Measurements from ENCODE around the gene GOLGA6L10.
"Not testable (repeated sequence)": the region's sequence is repeated elsewhere in the genome, so short reads cannot be mapped to it uniquely, and the experiment has no call there.

Gene GOLGA6L10

DNA sequence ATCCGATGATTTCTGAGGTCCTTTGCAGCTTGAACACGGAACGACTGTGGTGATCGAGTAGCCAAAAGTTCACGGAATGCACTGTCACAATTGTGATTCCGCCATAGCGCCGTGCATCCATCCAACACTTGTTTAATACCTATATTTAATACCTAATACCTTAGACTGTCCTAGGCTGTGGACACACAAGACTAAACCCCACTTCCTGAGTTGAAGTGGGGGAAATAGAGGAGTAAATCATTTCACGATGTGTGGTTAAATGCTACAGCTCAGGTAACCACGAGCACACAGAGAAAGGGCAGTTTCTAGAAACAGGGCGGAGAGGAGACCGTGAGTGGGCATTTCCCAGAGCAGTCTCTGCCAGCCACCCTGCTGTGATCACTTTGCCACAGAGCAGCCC is 5.3 kb upstream of the GOLGA6L10 start:
- H3K9me2 ChIP-seq (replicated peaks; ENCODE audit: insufficient read depth, low read length); H3K79me2 ChIP-seq (ENCODE audit: insufficient read depth, low read length); H3K36me3 ChIP-seq (ENCODE audit: low read length); H4K20me1 ChIP-seq (ENCODE audit: low read depth, low read length); H3K9me3 ChIP-seq (ENCODE audit: insufficient read depth, low read length); H3K27me3 ChIP-seq (ENCODE audit: low read length); H3K4me3 ChIP-seq (ENCODE audit: insufficient read depth, low read length, poor library complexity, severe bottlenecking); H3K27ac ChIP-seq (ENCODE audit: low read depth, low read length); H2AFZ ChIP-seq (ENCODE audit: low read depth, low read length, severe bottlenecking); H3F3A ChIP-seq (ENCODE audit: insufficient read depth): not testable (repeated sequence)
- Histone ChIP-seq H3K9ac (ENCODE audit: low read length) (peak overlapping the region; percentile 32; the same call in 1 of the 2 replicates), H3K4me2 (ENCODE audit: low read depth, low read length, poor library complexity, severe bottlenecking) (peak overlapping the region; percentile 44)

DNA sequence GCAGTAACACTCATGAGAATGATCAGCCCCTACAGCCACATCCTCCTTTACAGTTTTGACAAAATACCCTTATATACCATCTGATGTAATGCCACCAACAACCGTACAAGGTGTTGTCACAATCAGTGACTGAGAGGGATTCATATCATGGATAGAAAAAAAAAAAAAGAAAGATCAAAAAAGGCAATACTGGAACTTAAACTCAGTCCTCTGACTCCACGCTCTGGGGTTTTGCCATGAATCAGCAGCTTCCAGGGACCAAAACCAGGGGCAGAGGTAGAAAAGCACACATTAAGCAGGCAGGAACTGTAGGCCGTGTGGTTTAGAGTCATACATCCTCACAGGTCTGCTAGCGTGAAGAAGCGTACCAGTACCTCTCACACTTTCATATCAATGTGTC is 1.6 kb downstream of the GOLGA6L10 start:
- H3K4me3 ChIP-seq (ENCODE audit: insufficient read depth, low read length, poor library complexity, severe bottlenecking); H3K36me3 ChIP-seq (ENCODE audit: low read length): not testable (repeated sequence)

GRCh38 chr15:82345176-82345575 is 4.1 kb downstream of the GOLGA6L10 start:
- not testable (repeated sequence) for H3K4me3 ChIP-seq (ENCODE audit: insufficient read depth, low read length, poor library complexity, severe bottlenecking); H3K36me3 ChIP-seq (ENCODE audit: low read length); H3F3A ChIP-seq (ENCODE audit: insufficient read depth); H2AFZ ChIP-seq (ENCODE audit: low read depth, low read length, severe bottlenecking); H3K4me2 ChIP-seq (ENCODE audit: low read depth, low read length, poor library complexity, severe bottlenecking); H3K27me3 ChIP-seq (ENCODE audit: low read length); H3K9ac ChIP-seq (ENCODE audit: low read length); H3K9me3 ChIP-seq (ENCODE audit: insufficient read depth, low read length); H3K27ac ChIP-seq (ENCODE audit: low read depth, low read length); H3K9me2 ChIP-seq (replicated peaks; ENCODE audit: insufficient read depth, low read length); H4K20me1 ChIP-seq (ENCODE audit: low read depth, low read length); H3K79me2 ChIP-seq (ENCODE audit: insufficient read depth, low read length)

More for the DNA sequence above, 1.6 kb downstream of the GOLGA6L10 start:
- not testable (repeated sequence) for H3K79me2 ChIP-seq (ENCODE audit: insufficient read depth, low read length); H3K9ac ChIP-seq (ENCODE audit: low read length); H3K4me2 ChIP-seq (ENCODE audit: low read depth, low read length, poor library complexity, severe bottlenecking); H3K9me2 ChIP-seq (replicated peaks; ENCODE audit: insufficient read depth, low read length); H3K9me3 ChIP-seq (ENCODE audit: insufficient read depth, low read length); H3K27ac ChIP-seq (ENCODE audit: low read depth, low read length); H4K20me1 ChIP-seq (ENCODE audit: low read depth, low read length); H3F3A ChIP-seq (ENCODE audit: insufficient read depth); H2AFZ ChIP-seq (ENCODE audit: low read depth, low read length, severe bottlenecking); H3K27me3 ChIP-seq (ENCODE audit: low read length)

DNA sequence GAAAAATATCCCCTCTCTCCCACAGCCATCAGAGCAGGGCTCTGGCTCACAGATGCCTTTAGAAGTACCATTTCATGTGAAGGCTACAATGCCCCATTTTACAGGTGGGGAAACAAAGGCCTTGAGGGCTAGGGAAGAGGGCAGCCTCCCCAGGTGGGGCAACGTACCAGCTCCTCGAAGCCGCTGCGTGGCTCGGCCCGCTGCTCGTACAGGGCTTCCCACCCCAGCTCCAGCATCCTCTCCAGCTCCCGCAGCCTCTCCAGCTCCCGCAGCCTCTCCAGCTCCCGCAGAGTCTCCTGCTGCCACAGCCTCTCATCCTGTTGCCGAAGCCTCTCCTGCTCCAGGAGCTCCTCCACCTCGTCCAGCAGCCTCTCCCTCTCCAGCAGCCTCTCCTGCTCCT is 4.9 kb downstream of the GOLGA6L10 start:
- H3K27ac ChIP-seq (ENCODE audit: low read depth, low read length) = not testable (repeated sequence)

GRCh38 chr15:82343851-82344250 is 5.4 kb downstream of the GOLGA6L10 start:
- H3K4me2 ChIP-seq (ENCODE audit: low read depth, low read length, poor library complexity, severe bottlenecking); H3K4me3 ChIP-seq (ENCODE audit: insufficient read depth, low read length, poor library complexity, severe bottlenecking); H3K9me3 ChIP-seq (ENCODE audit: insufficient read depth, low read length); H3K9me2 ChIP-seq (replicated peaks; ENCODE audit: insufficient read depth, low read length); H3K9ac ChIP-seq (ENCODE audit: low read length); H3K27me3 ChIP-seq (ENCODE audit: low read length); H2AFZ ChIP-seq (ENCODE audit: low read depth, low read length, severe bottlenecking); H3F3A ChIP-seq (ENCODE audit: insufficient read depth); H3K36me3 ChIP-seq (ENCODE audit: low read length); H3K27ac ChIP-seq (ENCODE audit: low read depth, low read length); H3K79me2 ChIP-seq (ENCODE audit: insufficient read depth, low read length); H4K20me1 ChIP-seq (ENCODE audit: low read depth, low read length): not testable (repeated sequence)

More for the DNA sequence above, 4.9 kb downstream of the GOLGA6L10 start:
- not testable (repeated sequence) for H3K9me3 ChIP-seq (ENCODE audit: insufficient read depth, low read length); H3K9ac ChIP-seq (ENCODE audit: low read length); H3F3A ChIP-seq (ENCODE audit: insufficient read depth); H3K27me3 ChIP-seq (ENCODE audit: low read length); H2AFZ ChIP-seq (ENCODE audit: low read depth, low read length, severe bottlenecking); H3K4me3 ChIP-seq (ENCODE audit: insufficient read depth, low read length, poor library complexity, severe bottlenecking); H3K79me2 ChIP-seq (ENCODE audit: insufficient read depth, low read length); H4K20me1 ChIP-seq (ENCODE audit: low read depth, low read length); H3K4me2 ChIP-seq (ENCODE audit: low read depth, low read length, poor library complexity, severe bottlenecking); H3K36me3 ChIP-seq (ENCODE audit: low read length); H3K9me2 ChIP-seq (replicated peaks; ENCODE audit: insufficient read depth, low read length)

DNA sequence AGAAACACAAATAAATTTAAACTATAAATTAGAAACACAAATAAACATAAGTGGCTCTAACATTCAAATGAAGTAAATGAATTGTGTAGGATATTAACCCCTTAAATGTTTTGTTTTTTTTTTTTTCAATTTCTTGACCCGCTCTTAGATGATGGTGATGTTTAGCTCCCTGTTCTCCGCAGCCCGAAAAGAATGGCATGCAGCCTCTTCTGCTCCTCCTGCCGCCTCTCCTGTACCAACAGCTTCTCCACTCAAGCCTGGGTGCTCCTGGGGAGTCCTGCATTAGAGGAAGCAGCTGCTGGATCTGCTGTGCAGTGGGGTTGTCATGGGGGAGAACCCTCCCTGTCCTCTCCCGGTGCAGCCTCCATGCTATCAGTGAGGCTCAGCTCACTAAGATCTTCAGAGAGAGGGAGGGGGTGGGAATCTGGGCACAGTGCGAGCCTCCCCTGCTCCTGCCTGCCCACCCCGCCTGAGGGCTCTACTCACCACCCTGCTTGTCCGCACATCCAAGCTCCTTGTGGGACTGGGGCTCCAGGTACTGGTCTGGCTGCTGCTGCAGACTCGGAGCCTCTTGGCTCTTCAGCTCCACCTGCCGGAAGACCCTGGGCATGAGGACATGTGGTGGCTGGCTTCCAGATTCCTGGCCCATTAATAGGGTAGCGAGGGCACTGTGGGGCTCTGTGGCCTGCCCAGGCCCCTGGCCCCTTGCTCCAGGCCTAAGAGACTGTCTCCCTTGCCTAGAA is 6.5 kb downstream of the GOLGA6L10 start:
- not testable (repeated sequence) for H3K79me2 ChIP-seq (ENCODE audit: insufficient read depth, low read length); H3K36me3 ChIP-seq (ENCODE audit: low read length); H3K4me2 ChIP-seq (ENCODE audit: low read depth, low read length, poor library complexity, severe bottlenecking); H3K27me3 ChIP-seq (ENCODE audit: low read length); H4K20me1 ChIP-seq (ENCODE audit: low read depth, low read length); H3K9me3 ChIP-seq (ENCODE audit: insufficient read depth, low read length); H3K27ac ChIP-seq (ENCODE audit: low read depth, low read length); H2AFZ ChIP-seq (ENCODE audit: low read depth, low read length, severe bottlenecking); H3K9ac ChIP-seq (ENCODE audit: low read length); H3K9me2 ChIP-seq (replicated peaks; ENCODE audit: insufficient read depth, low read length); H3F3A ChIP-seq (ENCODE audit: insufficient read depth); H3K4me3 ChIP-seq (ENCODE audit: insufficient read depth, low read length, poor library complexity, severe bottlenecking)

GRCh38 chr15:82338573-82338972 is 10.7 kb downstream of the GOLGA6L10 start:
- H3K36me3 ChIP-seq (ENCODE audit: low read length); H3K27me3 ChIP-seq (ENCODE audit: low read length); H3K27ac ChIP-seq (ENCODE audit: low read depth, low read length); H3K79me2 ChIP-seq (ENCODE audit: insufficient read depth, low read length); H3F3A ChIP-seq (ENCODE audit: insufficient read depth); H4K20me1 ChIP-seq (ENCODE audit: low read depth, low read length); H3K9ac ChIP-seq (ENCODE audit: low read length); H2AFZ ChIP-seq (ENCODE audit: low read depth, low read length, severe bottlenecking); H3K4me2 ChIP-seq (ENCODE audit: low read depth, low read length, poor library complexity, severe bottlenecking); H3K9me2 ChIP-seq (replicated peaks; ENCODE audit: insufficient read depth, low read length); H3K4me3 ChIP-seq (ENCODE audit: insufficient read depth, low read length, poor library complexity, severe bottlenecking); H3K9me3 ChIP-seq (ENCODE audit: insufficient read depth, low read length): not testable (repeated sequence)

DNA sequence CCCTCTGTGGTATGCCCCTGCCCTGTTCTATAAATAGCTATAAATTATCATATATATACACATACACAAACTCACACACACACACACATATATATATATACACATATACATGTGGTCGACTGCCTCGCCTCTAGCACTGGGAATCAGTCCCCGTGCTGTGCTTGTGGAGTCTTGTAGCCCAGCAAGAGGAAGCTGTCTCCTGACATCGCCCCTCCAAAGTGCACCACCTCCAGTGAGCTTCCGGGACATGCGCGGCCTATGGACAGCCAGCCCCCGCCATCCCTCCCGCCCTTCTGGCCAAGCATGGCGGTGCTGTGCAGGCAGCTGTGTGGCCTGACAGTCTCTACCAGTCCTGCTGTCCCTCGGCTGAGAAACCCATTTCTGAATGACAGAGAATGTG is 11.2 kb downstream of the GOLGA6L10 start:
- H4K20me1 ChIP-seq (ENCODE audit: low read depth, low read length); H3K27ac ChIP-seq (ENCODE audit: low read depth, low read length); H3K36me3 ChIP-seq (ENCODE audit: low read length); H3K79me2 ChIP-seq (ENCODE audit: insufficient read depth, low read length); H3K9ac ChIP-seq (ENCODE audit: low read length); H3K4me3 ChIP-seq (ENCODE audit: insufficient read depth, low read length, poor library complexity, severe bottlenecking); H3K9me3 ChIP-seq (ENCODE audit: insufficient read depth, low read length); H3K27me3 ChIP-seq (ENCODE audit: low read length); H3F3A ChIP-seq (ENCODE audit: insufficient read depth); H3K4me2 ChIP-seq (ENCODE audit: low read depth, low read length, poor library complexity, severe bottlenecking); H3K9me2 ChIP-seq (replicated peaks; ENCODE audit: insufficient read depth, low read length); H2AFZ ChIP-seq (ENCODE audit: low read depth, low read length, severe bottlenecking): not testable (repeated sequence)
